H9 (cell line): Measurements from ENCODE around the gene SGTA. TPM values are rescaled to one million over a fixed set of nuclear protein-coding genes. Genes with fewer than 3 reads are reported as not detected.
A peak's percentile ranks its signal among the peaks of the same experiment; 100 is the strongest.

ENCODE experiments used
- DNase-seq: peaks from one replicate; pipeline ENCODE4 v3.0.0-alpha.2; 2017
- H2AFZ ChIP-seq: one replicate; pipeline ENCODE4 v1.6.1; 2013; ENCODE audit warnings: mild to moderate bottlenecking, low read length, control low read depth, moderate library complexity
- H2AK5ac ChIP-seq: 2 replicates; pipeline ENCODE4 v1.6.1; 2013; ENCODE audit warnings: low read length, control low read depth, mixed read lengths; ENCODE audit not compliant: insufficient read length
- H2BK120ac ChIP-seq: one replicate; pipeline ENCODE4 v1.6.1; 2013; ENCODE audit warnings: low read depth, mild to moderate bottlenecking, low read length, control low read depth, inconsistent platforms; ENCODE audit not compliant: poor library complexity, severe bottlenecking
- H2BK12ac ChIP-seq: 2 replicates; pipeline ENCODE4 v1.6.1; 2013; ENCODE audit warnings: low read length, control low read depth, mixed read lengths, low read depth; ENCODE audit not compliant: insufficient read length
- H2BK15ac ChIP-seq: 2 replicates; pipeline ENCODE4 v1.6.1; 2013; ENCODE audit warnings: low read depth, low read length, control low read depth
- H2BK20ac ChIP-seq: one replicate; pipeline ENCODE4 v1.6.1; 2013; ENCODE audit warnings: low read depth, mild to moderate bottlenecking, low read length, control low read depth, inconsistent platforms; ENCODE audit not compliant: poor library complexity, severe bottlenecking
- H2BK5ac ChIP-seq: 2 replicates; pipeline ENCODE4 v1.6.1; 2013; ENCODE audit warnings: low read length, control low read depth, mixed read lengths; ENCODE audit not compliant: insufficient read length
- H3K14ac ChIP-seq: 2 replicates; pipeline ENCODE4 v1.6.1; 2013; ENCODE audit warnings: low read length, control low read depth; ENCODE audit not compliant: insufficient read depth
- H3K18ac ChIP-seq: 2 replicates; pipeline ENCODE4 v1.6.1; 2013; ENCODE audit warnings: low read depth, mild to moderate bottlenecking, mixed read lengths, low read length, control low read depth; ENCODE audit not compliant: insufficient read length
- H3K23ac ChIP-seq: 2 replicates; pipeline ENCODE4 v1.6.1; 2013; ENCODE audit warnings: low read length, control low read depth, mixed read lengths, low read depth; ENCODE audit not compliant: insufficient read length
- H3K23me2 ChIP-seq: 2 replicates; pipeline ENCODE4 v1.6.1; 2013; ENCODE audit warnings: low read depth, mild to moderate bottlenecking, mixed read lengths, low read length, control low read depth; ENCODE audit not compliant: insufficient read length, poor library complexity, severe bottlenecking
- H3K27ac ChIP-seq: 2 replicates; pipeline ENCODE4 v1.5.1; 2013; ENCODE audit warnings: low read length, control low read depth, mixed read lengths, low read depth; ENCODE audit not compliant: insufficient read length
- H3K27me3 ChIP-seq: 2 replicates; pipeline ENCODE4 v1.6.1; 2013; ENCODE audit warnings: low read length, control low read depth, inconsistent platforms; ENCODE audit not compliant: insufficient read depth
- H3K4ac ChIP-seq: 2 replicates; pipeline ENCODE4 v1.6.1; 2013; ENCODE audit warnings: low read depth, mild to moderate bottlenecking, control low read depth, inconsistent platforms, low read length, moderate library complexity
- H3K4me1 ChIP-seq: 2 replicates; pipeline ENCODE4 v1.6.1; 2013; ENCODE audit warnings: low read length, control low read depth, inconsistent platforms; ENCODE audit not compliant: insufficient read depth
- H3K4me2 ChIP-seq: 2 replicates; pipeline ENCODE4 v1.6.1; 2013; ENCODE audit warnings: low read length, control low read depth, mixed read lengths; ENCODE audit not compliant: insufficient read length, insufficient read depth
- H3K56ac ChIP-seq: 2 replicates; pipeline ENCODE4 v1.6.1; 2013; ENCODE audit warnings: low read depth, mild to moderate bottlenecking, mixed read lengths, low read length, control low read depth; ENCODE audit not compliant: insufficient read length
- H3K79me1 ChIP-seq: 2 replicates; pipeline ENCODE4 v1.6.1; 2013; ENCODE audit warnings: low read depth, mild to moderate bottlenecking, moderate library complexity, low read length, control low read depth, inconsistent platforms; ENCODE audit not compliant: insufficient read depth, poor library complexity, severe bottlenecking
- H3K79me2 ChIP-seq: 2 replicates; pipeline ENCODE4 v1.6.1; 2013; ENCODE audit warnings: low read length, control low read depth, inconsistent platforms; ENCODE audit not compliant: insufficient read depth
- H3K9ac ChIP-seq: 2 replicates; pipeline ENCODE4 v1.6.1; 2013; ENCODE audit warnings: low read length, control low read depth, mixed read lengths; ENCODE audit not compliant: insufficient read length; ENCODE audit errors: extremely low read depth
- H3K9me3 ChIP-seq: one replicate; pipeline ENCODE4 v1.6.1; 2013; ENCODE audit warnings: low read depth, low read length, inconsistent platforms; ENCODE audit not compliant: control insufficient read depth
- H3T11ph ChIP-seq: one replicate; pipeline ENCODE4 v1.6.1; 2013; ENCODE audit warnings: mild to moderate bottlenecking, low read length, control low read depth, inconsistent platforms
- H4K20me1 ChIP-seq: one replicate; pipeline ENCODE4 v1.6.1; 2013; ENCODE audit not compliant: control insufficient read depth, insufficient read length, insufficient read depth
- H4K5ac ChIP-seq: 2 replicates; pipeline ENCODE4 v1.6.1; 2013; ENCODE audit warnings: low read depth, mild to moderate bottlenecking, mixed read lengths, low read length, control low read depth; ENCODE audit not compliant: insufficient read length
- H4K8ac ChIP-seq: replicated peaks from 2 replicates; pipeline ENCODE4 v1.6.1; 2013; ENCODE audit warnings: low read length, control low read depth, mixed read lengths, low read depth; ENCODE audit not compliant: insufficient read length
- H4K91ac ChIP-seq: 2 replicates; pipeline ENCODE4 v1.6.1; 2013; ENCODE audit warnings: low read depth, mild to moderate bottlenecking, moderate library complexity, mixed read lengths, low read length, control low read depth; ENCODE audit not compliant: insufficient read length
- H3K27ac Mint-ChIP-seq, 3 experiments: 2 replicates in 2 of 3; 3 replicates in 1 of 3; pipeline ENCODE4 v1.8.0; 2020 to 2021; ENCODE audit warnings: mixed read lengths in 3 of 3, mild to moderate bottlenecking in 1 of 3, moderate library complexity in 1 of 3
- H3K27me3 Mint-ChIP-seq: 2 replicates; pipeline ENCODE4 v1.8.0; 2021; ENCODE audit warnings: low read depth, mild to moderate bottlenecking, moderate library complexity, mixed read lengths
- H3K36me3 Mint-ChIP-seq, 3 experiments: 2 replicates in 2 of 3; 3 replicates in 1 of 3; pipeline ENCODE4 v1.8.0; 2020 to 2021; ENCODE audit warnings: low read depth in 3 of 3, mixed read lengths in 3 of 3; ENCODE audit not compliant: insufficient read depth in 1 of 3
- H3K4me1 Mint-ChIP-seq, 2 experiments: 2 replicates each; pipeline ENCODE4 v1.8.0; 2020; ENCODE audit warnings: mixed read lengths in 2 of 2
- H3K4me3 Mint-ChIP-seq, 2 experiments: 2 replicates in 1 of 2; 3 replicates in 1 of 2; pipeline ENCODE4 v1.8.0; 2020 to 2021; ENCODE audit warnings: mild to moderate bottlenecking in 2 of 2, mixed read lengths in 2 of 2, moderate library complexity in 1 of 2
- H3K9me3 Mint-ChIP-seq, 2 experiments: 2 replicates in 1 of 2; 3 replicates in 1 of 2; pipeline ENCODE4 v1.8.0; 2020; ENCODE audit warnings: mild to moderate bottlenecking in 2 of 2, mixed read lengths in 2 of 2, moderate library complexity in 1 of 2
- CTCF ChIP-seq: fragments of 200-600 bp; sonication (generic); conservative IDR thresholded peaks from 3 replicates; pipeline ENCODE4 v1.8.0; 2021; ENCODE audit warnings: antibody characterized with exemption, mild to moderate bottlenecking
- WGBS: extraction: QIAGEN DNeasy Blood & Tissue Kit; methylation state at CpG from one replicate; pipeline ENCODE4 v1.1.7; 2013; ENCODE audit warnings: missing lambda C conversion rate, low lambda C conversion rate, mixed read lengths; ENCODE audit not compliant: insufficient read length; ENCODE audit errors: extremely low coverage; 5-methylcytosine and 5-hydroxymethylcytosine counted together
- total RNA-seq: library from RNA; stranded (reverse); gene quantifications from 2 replicates; pipeline ENCODE4 v1.2.1, GENCODE V29; 2021

SGTA gene
- total RNA-seq, 1 experiment from 2014 or later: 102 TPM

GRCh38 chr19:2722541-2723344 is 60.3 kb downstream of the SGTA start:
- peaks cover 50% of the 10 kb centered on the region for H3K27me3 Mint-ChIP-seq
- Histone ChIP-seq H3K4me2 (no peak overlapping the region), H2BK12ac (no peak overlapping the region), H4K5ac (no peak overlapping the region), H4K20me1 (peaks cover 3% of the 10 kb centered on the region), H2BK20ac (no peak overlapping the region), H2AK5ac (no peak overlapping the region), H2BK5ac (no peak overlapping the region), H3K14ac (no peak overlapping the region), H2BK120ac (no peak overlapping the region), H3K9me3 (no peaks in the 10 kb centered on the region), H3T11ph (no peak overlapping the region), H3K23me2 (peaks cover 7% of the 10 kb centered on the region), H2BK15ac (no peak overlapping the region), H3K27me3 (no peaks in the 10 kb centered on the region), H4K91ac (no peak overlapping the region), H3K23ac (no peak overlapping the region), H3K79me2 (no peaks in the 10 kb centered on the region), H2AFZ (no peak overlapping the region), H3K27ac (no peak overlapping the region), H3K79me1 (no peaks in the 10 kb centered on the region), H3K4me1 (no peaks in the 10 kb centered on the region; the same call in 1 of the 2 replicates), H3K4ac (no peak overlapping the region), H3K56ac (no peak overlapping the region), H3K18ac (no peak overlapping the region), H4K8ac (no peak overlapping the region), H3K9ac (no peak overlapping the region)
- no CpG with 5 or more reads among the region's 28 CpGs for WGBS
- peaks cover 9 to 23% of the 10 kb centered on the region in 2 experiments for H3K4me1 Mint-ChIP-seq
- H3K4me3 Mint-ChIP-seq: peak overlapping the region; percentile 30 to 56; a peak in 4 of 5 replicates
- TF ChIP-seq CTCF: no peak
- H3K36me3 Mint-ChIP-seq: no peaks in the 10 kb centered on the region; a peak in 1 of 7 replicates
- no peaks in the 10 kb centered on the region for H3K9me3 Mint-ChIP-seq
- H3K27ac Mint-ChIP-seq: no peak overlapping the region
- no peak for DNase-seq
